HL-60/S4 treated with phorbol 12-myristate 13-acetate at 8.2 ng/mL for 4 days and 3 days (cell line): ENCODE results near the gene TASP1.

Source experiments
- in situ Hi-C: fragments of 300-500 bp; cut with MboI; formaldehyde crosslinking; loops from 2 replicates; pipeline ENCODE4 v1.15.0; 2022; ENCODE audit warnings: low sequenced_read_pairs

TASP1 gene

DNA sequence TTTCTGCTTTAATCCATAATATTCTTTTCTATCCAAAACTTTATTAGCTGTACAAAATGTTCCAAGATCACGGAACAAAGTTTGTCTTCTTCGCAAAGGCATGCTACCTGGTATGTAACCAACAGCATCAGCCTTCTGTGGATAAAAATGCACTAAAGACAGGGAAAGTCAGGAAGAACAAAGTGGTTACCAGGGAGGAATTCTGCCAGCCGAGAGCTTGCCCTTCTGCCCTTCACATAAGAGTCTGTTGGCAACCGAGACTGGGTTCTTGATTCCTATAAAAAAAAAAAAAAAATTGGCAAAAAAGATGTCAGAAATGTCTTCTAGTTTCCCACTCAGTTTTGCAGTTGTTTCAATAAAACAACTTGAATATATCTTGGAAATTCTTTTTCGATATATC lies 58.0 kb downstream of the TASP1 start:
- in situ Hi-C loops, result no loop called here

DNA sequence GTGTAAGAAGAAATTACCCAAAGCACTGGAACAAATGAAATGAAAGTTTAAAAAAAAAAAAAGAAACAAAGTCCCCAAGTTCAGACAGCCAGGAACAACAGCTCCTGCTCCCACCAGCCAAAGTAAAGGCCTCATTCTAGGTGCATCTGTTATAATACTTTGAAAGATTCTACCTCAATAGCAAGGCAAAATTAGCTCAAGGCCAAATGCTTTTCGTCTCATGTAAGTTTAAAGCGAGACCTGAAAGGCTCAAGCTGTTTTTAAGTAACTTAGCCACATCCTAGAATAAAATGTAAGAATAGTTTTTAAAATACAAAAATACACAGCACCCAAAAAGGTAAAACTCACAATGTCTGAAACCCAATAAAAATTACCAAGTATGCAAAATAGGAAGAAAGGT lies 64.7 kb downstream of the TASP1 start:
- in situ Hi-C loops, result no loop called here

DNA sequence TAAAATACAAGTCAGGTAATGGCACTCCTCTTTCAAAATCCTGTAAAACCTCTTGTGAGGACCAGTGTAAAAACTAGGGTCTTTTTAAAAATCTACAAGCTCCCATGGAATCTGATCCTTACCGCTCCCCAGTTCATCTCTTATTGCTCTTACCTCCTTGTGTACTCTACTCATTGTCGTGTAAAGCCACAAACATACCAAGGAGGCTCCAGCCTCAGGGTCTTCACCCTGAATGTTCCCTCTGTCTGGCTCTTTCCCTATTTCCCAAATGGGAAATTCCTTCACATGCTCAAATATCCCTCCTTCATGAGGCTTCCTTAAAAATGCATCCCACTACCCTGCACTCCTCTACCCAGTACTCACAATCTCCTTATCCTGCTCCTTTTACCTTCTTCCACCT lies 67.1 kb downstream of the TASP1 start:
- in situ Hi-C loops, result no loop called here

DNA sequence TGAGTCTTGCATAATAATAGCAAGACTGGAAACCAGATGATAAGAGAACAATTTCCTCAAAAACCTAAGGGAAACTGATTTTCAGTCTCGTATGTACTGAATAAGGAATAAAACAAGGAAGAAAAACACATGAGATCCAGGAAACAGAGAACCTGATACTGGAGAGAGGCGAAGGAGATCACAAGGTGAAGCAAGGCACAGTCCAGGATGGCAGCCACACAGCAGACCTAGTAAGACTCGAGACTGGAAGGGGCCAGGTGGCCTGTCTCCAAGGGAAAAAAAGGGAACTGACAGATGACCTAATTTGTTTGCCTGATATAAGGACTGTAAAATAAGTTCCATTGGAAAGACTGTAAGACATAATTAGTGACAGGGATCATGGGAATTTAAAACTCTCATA lies 71.1 kb downstream of the TASP1 start:
- in situ Hi-C loops, result no loop called here

DNA sequence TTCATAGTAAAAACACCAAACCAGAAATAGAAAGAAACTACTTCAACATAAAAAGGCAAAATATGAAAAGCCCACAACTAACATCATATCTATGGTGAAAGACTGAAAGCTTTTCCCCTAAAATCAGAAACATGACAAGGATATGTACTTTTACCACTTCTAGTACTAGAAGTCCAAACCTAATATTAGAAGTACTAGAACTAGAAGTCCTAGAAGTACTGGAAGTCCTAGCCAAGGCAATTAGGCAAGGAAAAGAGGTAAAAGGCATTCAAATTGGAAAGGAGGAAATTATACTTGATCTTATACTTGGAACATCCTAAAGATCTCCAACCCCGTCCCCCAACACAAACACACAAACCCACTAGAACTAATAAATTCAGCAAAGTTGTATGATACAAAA lies 74.9 kb downstream of the TASP1 start:
- in situ Hi-C loops, result no loop called here

DNA sequence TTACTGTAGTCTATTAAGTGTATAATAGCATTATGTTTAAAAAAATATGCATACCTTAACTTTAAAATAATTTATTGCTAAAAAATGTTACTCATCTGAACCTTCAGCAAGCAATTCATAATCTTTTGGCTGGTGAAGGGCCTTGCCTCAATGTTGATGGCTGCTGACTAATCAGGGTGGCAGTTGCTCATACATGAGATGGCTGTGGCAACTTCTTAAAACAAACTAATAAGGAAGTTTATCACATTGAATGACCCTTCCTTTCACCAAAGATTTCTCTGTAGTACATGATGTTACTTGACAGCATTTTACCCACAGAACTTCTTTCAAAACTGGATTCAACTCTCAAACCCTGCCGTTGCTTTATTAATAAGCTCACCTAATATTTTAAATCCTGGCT lies 84.0 kb downstream of the TASP1 start:
- in situ Hi-C loops, result no loop called here

DNA sequence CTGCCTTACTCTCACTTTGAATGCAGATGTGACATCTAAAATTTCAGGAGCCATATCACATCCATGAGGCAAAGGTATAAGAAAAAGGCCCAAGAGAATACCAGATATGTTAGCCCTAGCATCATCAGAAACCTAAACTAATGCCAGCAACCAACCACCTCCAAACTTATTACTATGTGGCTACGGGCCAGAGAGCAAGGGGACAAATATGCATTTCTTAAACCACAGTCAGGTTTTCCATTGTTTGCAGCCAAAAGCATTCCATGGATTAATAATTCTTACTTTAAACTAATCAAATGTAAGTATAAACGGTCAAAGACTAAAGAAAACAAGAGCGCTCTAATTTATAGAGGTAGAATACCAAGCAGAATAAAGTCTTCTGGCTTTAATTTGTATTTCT lies 84.7 kb downstream of the TASP1 start:
- in situ Hi-C loops, result no loop called here

DNA sequence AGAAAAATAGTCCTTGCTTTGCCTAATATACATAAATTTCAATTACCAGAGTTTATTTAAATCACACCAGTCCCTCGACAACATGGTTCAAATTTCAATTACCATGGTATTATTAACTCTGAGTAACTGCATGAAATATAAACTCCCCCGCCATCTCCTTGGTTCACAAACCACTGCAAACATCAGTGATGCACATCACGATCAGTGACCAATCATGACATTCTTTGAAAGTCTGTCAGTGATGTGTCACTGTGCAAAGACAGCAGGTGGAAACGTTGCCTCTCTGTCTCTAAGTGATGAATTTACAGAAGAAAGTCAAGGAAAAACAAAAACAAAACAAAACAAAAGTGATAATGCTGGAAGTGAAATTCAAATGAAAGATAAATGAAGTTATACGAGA lies 86.7 kb downstream of the TASP1 start:
- in situ Hi-C loops, result no loop called here

DNA sequence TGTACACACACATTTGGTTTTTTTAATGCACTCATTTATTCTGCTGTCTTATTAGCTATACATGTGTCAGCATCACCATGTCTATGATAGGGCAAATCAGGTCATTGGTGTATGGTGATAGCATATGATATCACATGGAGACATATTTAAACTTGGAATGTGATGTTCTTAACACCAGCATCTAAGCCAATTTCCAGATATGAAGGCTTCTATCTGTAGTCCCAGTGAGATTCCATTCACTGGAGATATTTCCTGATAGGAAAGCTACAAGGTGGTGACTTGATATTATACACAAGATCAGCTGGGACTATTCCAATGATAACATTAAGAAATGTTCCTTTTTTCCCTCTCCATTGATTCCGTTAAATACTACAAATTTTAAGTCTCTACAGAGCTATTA lies 89.3 kb downstream of the TASP1 start:
- in situ Hi-C loops, result no loop called here

DNA sequence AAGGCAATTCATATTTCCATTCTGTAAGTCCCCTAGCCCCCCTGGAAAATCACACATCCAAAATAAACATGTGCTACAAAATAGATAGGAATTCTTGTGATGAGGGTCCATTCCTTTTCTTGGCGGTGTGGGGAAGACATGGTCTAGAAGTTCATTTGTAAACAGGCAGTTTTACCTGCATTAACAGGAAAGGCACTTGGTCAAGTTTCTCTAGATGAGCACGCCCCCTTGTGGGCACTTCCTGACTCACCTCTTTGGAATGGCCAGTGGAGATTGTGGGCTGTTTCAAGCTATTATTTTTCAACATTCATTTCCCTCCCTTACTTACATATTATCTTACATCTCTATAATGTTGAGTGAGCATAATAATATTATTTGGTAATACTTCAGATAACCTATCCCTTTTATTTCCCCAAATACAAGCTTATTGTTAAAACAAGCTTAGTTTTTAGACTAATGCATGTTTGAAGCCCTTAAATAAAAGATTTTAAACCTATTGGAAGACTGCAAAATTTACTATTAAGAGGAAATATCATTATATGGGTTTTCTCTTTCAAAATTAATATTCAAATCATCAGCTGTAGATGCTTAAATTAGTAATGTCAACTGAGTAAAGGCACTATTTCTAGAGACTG lies 92.1 kb downstream of the TASP1 start:
- in situ Hi-C loops, result no loop called here

DNA sequence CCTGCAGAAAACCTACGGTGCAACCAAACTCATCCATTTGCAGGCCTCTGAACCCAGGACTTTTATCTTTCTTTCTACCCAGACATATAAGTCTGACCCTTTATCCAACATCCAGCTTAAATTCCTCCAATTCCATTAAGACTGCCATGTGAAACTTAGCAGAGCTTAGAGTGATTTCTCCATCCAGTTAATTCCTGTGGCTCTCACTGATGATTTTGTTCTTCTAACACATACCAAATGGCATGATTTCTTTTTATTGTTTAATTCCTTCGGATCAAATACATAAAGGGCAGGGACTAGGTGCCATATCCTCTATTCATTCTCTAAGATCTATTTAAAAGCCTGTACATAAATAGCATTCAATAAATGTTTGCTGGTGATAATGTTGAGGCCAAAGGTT lies 92.9 kb downstream of the TASP1 start:
- in situ Hi-C loops, result no loop called here

DNA sequence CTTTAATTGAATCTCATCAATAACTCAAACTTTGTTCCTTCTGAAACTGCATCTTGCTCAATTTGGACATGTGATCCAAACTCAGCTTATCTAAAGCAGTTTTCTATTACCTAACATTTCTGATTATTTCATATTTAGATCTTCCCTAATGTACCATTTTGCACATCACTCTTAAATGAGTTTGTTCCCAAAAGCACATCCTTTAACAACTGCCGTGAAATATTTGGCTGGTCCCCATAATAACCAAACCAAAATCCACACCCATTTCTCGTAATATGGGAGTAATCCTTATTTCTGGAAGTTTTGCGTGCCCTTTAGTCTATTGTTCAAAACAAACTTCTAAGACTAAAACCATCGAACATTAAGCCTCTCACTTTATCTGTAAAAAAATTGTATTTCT lies 94.9 kb downstream of the TASP1 start:
- in situ Hi-C loops, result no loop called here

DNA sequence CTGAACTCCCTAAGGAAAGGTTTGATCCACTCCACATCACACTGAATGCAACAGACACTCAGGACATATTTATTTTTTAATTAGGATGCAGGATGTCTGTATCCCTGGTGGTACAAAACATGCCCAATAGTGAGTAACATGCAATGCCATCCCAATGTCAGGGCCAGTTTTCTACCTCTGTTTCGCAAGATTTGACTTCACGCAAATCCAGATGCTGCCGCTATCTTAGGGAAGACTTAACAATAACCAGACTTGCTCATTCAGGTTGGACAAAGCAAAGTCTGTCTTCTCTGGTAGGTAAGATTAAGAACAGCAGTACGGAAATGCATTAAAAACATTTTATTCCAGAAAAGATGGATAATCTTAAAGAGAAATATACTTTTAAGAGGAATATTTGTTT lies 103.1 kb downstream of the TASP1 start:
- in situ Hi-C loops, result no loop called here

DNA sequence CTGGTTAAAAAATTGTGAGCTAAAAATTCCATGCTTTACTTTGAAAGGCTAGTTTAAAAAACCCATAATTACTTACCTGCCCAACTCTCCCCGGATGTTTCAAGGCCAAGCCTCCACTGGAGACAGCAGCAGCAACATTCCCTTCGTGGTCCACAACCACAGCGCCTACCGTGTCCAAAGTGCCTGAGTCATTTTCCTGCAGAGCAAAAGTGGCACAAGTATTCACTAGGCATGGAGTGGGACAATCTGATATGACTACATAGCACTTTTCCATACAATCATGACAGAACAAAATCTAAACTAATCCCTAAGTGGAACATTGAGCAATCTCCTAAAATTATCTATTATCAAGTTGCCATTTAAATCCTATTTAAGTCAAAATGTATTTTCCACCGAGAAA lies 104.8 kb downstream of the TASP1 start:
- in situ Hi-C loops, result no loop called here

DNA sequence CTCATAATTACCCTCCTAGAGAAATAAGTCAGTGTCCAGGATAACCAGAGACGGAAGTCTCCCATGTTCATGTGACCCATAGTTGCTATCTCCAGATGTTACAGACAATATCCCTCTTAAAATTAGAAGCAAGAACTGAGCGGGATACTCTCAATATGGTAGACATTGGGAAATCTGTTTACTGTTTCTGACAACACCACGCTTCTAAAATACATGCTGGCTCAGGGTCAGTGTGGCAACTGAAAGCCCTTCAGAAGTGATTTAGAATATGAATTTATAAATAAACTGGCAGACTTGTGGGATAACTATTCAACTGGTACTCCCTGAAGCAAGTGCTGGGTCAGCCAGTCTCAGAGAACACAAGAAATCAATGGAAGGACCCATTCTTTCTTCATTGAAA lies 108.6 kb downstream of the TASP1 start:
- in situ Hi-C loops, result no loop called here

DNA sequence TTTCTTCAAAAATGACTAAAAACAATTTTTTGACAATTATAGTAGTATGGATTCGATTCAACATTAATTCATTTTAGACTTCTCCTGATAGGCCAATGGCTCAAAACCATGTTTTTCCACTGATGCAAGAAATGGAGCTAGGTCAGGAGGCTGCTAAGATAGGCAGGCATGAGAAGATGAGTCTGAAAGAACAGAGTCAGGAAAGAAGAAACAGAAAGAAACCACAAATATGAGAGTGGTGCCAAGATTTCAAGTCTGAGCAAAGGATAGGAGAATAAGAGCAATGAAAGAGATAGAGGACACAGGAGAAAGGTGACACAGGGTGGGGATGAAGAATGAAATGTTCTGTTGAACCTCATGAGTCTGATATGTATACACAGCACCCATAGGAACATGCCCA lies 112.2 kb downstream of the TASP1 start:
- in situ Hi-C loops, result no loop called here

DNA sequence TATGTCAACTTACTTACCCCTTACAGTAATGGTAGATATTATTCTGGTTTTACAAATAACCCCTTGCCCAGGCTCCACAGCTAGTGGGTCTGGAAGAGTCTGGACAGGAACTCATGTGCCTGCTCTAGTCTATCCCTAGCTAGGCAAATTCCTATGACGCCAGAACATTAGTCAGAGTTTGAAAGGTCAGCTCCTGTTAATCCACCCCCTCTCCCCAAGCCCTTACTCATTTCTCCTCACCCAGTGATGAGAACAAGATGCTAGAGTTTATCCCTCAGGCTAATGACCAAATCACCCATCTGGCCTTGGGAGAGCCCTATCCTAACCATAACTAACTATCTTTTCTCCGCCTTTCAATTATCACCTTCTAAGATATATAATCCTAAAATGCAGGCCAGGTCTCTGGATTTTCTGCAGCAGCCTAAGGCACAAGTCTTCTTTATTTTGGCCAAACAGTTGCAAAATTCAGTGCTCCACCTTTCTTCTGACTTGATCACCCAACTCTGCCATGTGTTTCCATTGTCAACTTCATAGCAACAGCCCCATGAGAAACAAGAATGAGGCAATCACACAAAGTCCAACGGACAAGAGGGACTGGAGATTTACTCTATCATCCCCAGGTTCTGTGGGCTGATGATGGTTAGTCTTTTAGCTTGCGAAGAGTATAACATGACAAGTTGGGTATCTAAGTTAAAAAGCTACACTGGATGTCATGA lies 113.3 kb downstream of the TASP1 start:
- in situ Hi-C loops, result no loop called here

DNA sequence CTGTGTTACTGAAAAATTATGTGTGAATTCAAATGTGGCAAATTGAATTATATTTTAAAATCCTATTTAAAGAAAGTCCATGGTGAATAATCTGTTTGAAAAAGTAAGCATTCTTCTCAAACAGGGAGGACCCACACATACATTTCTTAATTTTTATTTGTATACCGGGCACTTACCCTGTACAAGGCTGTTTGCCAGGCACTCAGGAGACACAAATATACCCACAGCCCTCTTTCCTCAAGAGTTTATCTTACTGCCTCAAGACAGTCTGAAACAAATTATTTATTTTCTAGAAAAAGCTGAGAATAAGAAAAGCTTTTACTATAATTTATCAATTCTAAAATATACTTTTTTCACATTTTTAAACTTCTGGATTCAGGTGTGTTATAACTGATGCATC lies 114.4 kb downstream of the TASP1 start:
- in situ Hi-C loops, result no loop called here

DNA sequence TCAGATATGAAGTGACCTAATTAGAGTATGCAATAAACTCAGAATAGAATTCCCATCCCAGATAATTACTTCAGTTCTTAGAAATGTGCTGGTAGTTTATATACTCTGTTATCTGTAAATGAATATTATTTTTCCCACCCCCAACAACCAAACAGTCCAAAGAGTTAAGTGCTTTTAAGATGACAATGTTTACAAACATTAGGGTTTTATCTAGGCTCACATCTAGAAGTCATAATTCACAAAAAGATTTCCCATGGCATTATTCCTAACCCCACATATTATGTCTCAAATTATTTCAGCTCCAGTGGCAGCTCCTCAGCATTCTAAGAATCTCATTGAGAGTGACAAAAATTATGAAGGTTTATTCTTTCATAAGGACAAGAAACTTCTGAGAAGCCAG lies 120.9 kb downstream of the TASP1 start:
- in situ Hi-C loops, result no loop called here

DNA sequence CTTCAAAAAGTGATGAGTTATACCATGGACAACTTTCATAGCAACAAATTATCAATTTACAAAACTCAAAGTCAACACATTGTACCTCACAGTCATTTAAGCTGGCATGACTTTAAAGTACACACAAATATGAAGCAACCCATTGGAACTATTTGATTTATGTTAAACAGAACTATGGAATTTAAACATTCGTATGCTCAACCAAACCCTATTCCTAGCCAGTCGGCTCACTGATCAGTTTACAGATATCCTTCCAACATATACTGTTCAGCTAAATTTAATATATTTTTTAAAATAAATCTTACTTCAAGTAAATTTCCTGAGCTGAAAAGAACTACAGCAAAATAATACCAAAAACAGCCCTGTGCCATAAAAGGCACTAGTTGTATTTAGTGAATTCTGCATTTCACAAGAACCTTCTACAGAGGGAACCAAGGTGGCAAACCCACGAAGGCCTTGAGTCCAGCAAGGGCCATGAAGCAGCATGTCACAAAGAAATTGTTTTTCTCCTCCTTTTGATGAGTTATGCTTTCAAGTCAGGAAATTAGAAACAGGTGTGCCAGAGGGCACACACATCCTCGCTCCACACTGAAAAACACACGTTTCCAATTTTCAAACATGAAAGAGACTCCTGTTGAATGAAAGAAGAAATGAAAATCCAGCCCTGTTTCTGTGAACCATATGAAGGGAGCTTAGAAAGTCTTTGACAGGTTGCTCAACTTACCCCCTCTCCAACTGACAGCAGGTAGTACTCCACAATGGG lies 122.8 kb downstream of the TASP1 start:
- in situ Hi-C loops, result no loop called here

DNA sequence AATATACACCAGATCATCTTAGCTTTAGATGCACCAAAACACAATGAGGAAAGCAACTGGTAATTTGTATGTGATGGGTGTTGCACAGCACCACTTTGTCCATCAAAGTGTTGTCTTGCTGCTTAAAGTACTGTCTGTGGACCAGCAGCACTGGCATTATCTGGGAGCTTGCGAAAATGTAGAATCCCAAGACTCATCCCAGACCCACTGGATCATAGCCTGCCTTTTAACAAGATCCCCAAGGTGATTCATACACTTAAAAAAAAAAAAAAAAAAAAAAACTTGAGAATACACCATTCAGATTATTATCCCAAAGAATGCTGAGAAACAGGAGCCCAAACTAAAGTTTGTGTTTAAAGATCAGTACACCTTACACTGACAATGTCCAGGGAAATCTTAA lies 123.4 kb downstream of the TASP1 start:
- in situ Hi-C loops, result no loop called here

DNA sequence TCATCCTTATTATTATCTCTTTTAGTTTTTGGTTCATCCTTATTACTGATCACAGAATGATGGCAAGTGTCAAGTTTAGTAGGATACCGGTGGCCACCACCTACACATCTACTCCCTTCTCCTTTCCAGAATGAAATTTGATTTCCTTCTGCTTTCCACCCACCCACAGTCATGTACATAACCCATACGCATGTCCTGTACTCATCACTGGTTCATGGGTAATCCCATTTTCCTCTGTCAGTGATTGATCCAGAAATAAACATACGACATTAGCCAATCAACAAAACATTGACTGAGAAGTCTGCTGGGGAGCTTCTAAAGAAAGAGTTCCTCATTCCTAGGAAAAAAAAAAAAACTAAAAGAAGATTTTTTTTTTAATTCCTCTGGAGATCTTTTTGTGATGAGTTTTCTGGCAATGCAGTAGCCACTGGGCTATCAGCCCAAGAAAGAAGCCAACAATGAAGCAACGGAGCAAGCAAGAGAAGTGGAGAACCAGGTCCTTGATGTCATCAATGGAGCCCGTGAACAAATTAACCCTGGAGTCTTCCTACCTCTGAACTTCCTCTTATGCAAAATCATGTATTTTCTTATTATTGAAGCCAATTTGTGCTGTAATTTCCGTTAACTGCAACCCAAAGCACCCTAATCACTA lies 127.8 kb downstream of the TASP1 start:
- in situ Hi-C loops, result no loop called here
